GM20431 (cell line): ENCODE results near the gene FAM162B.
"Not testable (repeated sequence)": the region's sequence is repeated elsewhere in the genome, so short reads cannot be mapped to it uniquely, and the experiment has no call there.

Experiments used
- in situ Hi-C: fragments of 300-500 bp; cut with MseI, MboI; formaldehyde crosslinking; loops from one replicate; pipeline ENCODE4 v1.15.0; 2020; ENCODE audit warnings: low sequenced_read_pairs; ENCODE audit not compliant: unreplicated experiment

The FAM162B gene

GRCh38 chr6:116737004-116737403, 28.5 kb downstream of the FAM162B start:
- in situ Hi-C loops = no loop called here

DNA sequence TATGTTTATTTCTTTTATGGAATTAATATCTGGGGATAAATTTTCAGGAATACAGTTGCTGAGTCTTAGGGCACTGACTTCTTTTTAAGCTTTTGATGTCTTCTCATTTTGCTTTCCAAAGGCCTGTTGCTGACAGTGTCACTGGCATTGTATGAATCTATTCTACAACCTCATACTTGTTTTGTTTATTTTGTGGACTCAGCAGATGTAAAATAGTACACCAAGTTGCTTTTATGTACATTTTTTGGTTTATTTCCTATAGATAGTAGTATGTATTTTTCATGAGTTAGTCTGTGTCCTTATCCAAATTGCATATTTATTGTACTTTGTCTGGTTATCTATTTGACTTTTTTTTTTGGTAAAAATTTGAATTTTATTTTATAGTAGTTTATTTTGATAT, 35.0 kb downstream of the FAM162B start:
- in situ Hi-C loops = no loop called here

- in situ Hi-C loops = no loop called here
Observed at GRCh38 chr6:116726947-116727346, 38.6 kb downstream of the FAM162B start.

GRCh38 chr6:116714761-116715160, 50.8 kb downstream of the FAM162B start:
- in situ Hi-C loops = no loop called here

DNA sequence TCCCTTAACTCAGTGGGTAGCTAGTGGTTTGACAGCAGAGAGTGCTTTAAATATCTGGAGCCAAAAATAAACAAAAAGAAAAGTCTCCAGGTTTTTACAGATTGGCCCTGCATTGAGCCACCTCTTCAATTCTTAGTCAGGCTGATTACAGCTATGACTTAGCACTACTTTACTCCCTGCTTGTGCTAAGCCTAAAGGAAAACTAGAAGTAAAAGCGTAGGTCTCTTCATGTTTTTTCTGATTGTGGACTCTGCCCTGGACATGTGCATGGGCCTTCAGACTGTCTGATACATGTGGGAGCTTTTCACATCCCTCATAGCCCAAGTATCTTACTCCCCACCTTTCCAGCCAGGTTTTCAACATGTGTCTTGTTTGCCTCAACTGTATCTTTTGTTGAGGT, 51.2 kb downstream of the FAM162B start:
- in situ Hi-C loops = no loop called here

GRCh38 chr6:116705917-116706316, 59.6 kb downstream of the FAM162B start:
- in situ Hi-C loops = no loop called here

GRCh38 chr6:116703888-116704287, 61.6 kb downstream of the FAM162B start:
- in situ Hi-C loops = not testable (repeated sequence)
